AG09319 (cell line): ENCODE results near the gene TMEM167B.

Experiments used
- DNase-seq: peaks from one replicate; pipeline ENCODE4 v3.0.0-alpha.2; 2010; ENCODE audit warnings: low read depth; ENCODE audit errors: extremely low read depth
- TF ChIP-seq, protein P1 (sequence below): IDR thresholded peaks from 2 replicates; pipeline ENCODE4 v1.5.1; 2011; ENCODE audit warnings: low read depth, mild to moderate bottlenecking, inconsistent platforms, low read length, moderate library complexity

The TMEM167B gene

DNA sequence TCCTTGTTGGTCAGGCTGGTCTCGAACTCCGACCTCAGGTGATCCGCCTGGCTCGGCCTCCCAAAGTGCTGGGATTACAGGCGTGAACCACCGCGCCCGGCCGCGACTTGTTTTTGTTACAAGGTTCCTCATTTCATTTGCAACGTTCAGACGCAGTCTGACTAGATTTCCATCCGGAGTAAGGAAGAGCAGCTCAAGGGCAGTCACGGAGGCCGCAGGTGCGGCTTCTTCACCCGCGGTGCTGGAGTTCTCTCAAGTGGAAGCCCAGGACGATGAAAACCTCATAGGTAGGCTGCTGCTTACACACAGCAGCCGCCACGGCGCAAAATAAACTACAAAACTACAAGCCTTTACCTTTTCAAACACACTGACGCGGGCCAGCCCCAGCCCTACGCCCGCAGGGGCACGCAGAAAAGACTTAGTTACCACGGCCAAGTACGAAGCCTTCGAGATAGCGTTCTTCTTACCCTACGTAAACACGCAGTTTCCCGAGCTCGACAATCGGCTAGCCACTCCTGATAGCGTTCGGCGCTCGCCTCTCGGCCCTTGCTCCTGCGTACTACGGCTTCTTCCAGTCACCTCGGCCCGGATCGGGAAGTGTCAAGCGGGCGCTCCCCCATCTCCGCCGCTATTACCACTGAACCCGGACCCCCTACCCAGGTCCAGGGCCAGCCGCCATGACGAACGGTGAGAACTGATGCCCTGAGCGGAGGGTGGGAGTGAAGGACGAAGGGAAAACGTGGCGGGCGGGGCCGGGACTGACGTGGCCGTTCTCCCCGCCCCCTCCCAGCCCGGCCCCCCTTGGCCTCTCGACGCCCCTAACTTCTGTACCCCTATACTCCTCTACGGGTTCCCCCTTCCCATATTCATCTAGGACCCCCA is at the start of gene TMEM167B:
Gene TMEM167B (plus strand): TSS at position 569 of the 882 bp plus-strand sequence. CDS start 109 bp downstream, at position 678.
- TF ChIP-seq, protein P1, sequence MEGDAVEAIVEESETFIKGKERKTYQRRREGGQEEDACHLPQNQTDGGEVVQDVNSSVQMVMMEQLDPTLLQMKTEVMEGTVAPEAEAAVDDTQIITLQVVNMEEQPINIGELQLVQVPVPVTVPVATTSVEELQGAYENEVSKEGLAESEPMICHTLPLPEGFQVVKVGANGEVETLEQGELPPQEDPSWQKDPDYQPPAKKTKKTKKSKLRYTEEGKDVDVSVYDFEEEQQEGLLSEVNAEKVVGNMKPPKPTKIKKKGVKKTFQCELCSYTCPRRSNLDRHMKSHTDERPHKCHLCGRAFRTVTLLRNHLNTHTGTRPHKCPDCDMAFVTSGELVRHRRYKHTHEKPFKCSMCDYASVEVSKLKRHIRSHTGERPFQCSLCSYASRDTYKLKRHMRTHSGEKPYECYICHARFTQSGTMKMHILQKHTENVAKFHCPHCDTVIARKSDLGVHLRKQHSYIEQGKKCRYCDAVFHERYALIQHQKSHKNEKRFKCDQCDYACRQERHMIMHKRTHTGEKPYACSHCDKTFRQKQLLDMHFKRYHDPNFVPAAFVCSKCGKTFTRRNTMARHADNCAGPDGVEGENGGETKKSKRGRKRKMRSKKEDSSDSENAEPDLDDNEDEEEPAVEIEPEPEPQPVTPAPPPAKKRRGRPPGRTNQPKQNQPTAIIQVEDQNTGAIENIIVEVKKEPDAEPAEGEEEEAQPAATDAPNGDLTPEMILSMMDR, result no peak
- DNase-seq, result peak; percentile 87

DNA sequence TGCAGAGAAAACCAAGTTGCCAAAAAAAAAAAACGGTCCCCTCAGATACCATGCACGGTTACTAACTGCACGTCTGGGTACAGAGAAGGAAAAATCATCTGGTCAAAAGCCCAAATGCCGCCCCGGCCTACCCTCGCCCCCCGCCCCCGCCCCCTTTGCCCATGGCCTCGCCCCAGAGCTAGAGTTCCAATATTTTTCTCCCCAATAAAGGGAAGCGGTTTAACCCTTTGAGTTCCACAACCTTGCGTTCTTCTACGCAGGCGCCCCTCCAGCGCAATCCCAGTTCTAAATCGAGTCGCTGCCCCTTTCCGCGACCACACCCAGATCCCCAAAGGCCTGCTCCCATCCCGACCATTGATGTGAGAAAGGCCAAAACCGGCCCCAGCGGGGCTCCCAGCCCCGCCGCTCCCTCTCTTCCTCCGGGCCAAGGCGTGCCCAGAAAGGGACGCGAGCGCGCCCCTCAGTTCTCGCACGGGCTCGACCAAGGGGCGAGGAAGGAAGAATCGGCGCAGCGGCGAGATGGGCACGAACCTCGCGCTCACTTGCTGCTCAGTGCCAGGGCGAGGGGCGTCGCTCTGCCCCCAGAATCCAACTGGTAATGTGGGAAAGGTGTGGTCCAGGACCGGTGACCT is 49.5 kb upstream of the TMEM167B start:
- TF ChIP-seq, protein P1, result no peak
- no peak for DNase-seq

- TF ChIP-seq, protein P1, result no peak
- DNase-seq, result peak; percentile 85
Observed at GRCh38 chr1:109041621-109042468, 48.7 kb upstream of the TMEM167B start, which contains the start of gene WDR47. Gene WDR47, minus strand, starts transcription at chr1:109042102. Its CDS starts 18,590 bp downstream, at chr1:109023512.

GRCh38 chr1:109045595-109045994 is 45.0 kb upstream of the TMEM167B start:
- DNase-seq, result no peak
- TF ChIP-seq, protein P1, result no peak

DNA sequence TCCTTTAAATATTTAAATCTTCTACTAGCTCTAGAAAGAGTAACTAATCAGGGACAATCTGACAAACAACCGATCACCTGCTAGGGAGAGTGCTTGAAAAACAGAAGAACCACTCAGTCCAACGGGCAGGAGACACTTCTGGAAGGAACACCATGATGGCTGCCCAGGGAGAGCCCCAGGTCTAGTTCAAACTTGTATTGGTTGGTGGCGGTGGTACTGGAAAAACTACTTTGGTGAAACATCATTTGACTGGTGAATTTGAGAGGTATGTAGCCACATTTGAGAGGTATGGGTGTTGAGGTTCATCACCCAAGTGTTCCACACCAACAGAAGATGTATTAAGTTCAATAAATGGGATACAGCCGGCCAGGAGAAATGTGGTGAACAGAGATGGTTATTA is 43.9 kb upstream of the TMEM167B start:
- TF ChIP-seq, protein P1, result no peak
- DNase-seq, result no peak

DNA sequence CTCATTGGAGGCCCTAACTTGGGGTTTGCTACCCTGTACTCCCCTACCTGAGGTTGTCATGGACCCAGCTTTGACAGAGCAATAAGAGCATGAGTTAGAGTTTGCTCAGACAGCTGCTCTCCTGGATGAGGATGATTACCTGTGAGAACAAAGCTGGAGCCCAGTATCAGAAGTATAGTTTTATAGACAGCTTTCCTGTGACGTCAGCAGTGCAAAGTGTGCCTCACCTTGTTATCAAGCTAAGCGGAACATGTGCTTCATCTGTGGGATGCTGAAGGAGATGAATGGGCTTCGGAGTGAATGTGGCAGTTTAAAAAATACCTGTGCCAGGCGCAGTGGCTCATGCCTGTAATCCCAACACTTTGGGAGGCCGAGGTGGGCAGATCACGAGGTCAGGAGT is 43.2 kb upstream of the TMEM167B start:
- no peak for DNase-seq
- TF ChIP-seq, protein P1, result no peak
